PFSK-1 (cell line): ENCODE data around the gene ZC3H10.

Source experiments
- POLR2AphosphoS5 ChIP-seq: IDR thresholded peaks from 2 replicates; pipeline ENCODE4 v1.6.1; 2012; ENCODE audit warnings: low read depth, mild to moderate bottlenecking, control low read depth, low read length, moderate library complexity
- TAF1 ChIP-seq: IDR thresholded peaks from 2 replicates; pipeline ENCODE4 v1.6.1; 2012; ENCODE audit warnings: low read length, control low read depth, borderline replicate concordance; ENCODE audit not compliant: insufficient read depth
- TF ChIP-seq, protein P1 (sequence below), 2 experiments: IDR thresholded peaks; 2 replicates each; pipeline versions ENCODE4 v1.6.1 to v1.8.0; 2011 to 2012; ENCODE audit warnings: low read depth in 2 of 2, low read length in 2 of 2, control low read depth in 1 of 2, inconsistent platforms in 1 of 2, mild to moderate bottlenecking in 1 of 2, moderate library complexity in 1 of 2; ENCODE audit not compliant: insufficient read depth in 1 of 2

GRCh38 chr12:56158926-56159461, 40.9 kb downstream of the ZC3H10 start:
- no peak; the same call in 1 of the 2 replicates for TF ChIP-seq POLR2AphosphoS5
- TF ChIP-seq, protein P1, sequence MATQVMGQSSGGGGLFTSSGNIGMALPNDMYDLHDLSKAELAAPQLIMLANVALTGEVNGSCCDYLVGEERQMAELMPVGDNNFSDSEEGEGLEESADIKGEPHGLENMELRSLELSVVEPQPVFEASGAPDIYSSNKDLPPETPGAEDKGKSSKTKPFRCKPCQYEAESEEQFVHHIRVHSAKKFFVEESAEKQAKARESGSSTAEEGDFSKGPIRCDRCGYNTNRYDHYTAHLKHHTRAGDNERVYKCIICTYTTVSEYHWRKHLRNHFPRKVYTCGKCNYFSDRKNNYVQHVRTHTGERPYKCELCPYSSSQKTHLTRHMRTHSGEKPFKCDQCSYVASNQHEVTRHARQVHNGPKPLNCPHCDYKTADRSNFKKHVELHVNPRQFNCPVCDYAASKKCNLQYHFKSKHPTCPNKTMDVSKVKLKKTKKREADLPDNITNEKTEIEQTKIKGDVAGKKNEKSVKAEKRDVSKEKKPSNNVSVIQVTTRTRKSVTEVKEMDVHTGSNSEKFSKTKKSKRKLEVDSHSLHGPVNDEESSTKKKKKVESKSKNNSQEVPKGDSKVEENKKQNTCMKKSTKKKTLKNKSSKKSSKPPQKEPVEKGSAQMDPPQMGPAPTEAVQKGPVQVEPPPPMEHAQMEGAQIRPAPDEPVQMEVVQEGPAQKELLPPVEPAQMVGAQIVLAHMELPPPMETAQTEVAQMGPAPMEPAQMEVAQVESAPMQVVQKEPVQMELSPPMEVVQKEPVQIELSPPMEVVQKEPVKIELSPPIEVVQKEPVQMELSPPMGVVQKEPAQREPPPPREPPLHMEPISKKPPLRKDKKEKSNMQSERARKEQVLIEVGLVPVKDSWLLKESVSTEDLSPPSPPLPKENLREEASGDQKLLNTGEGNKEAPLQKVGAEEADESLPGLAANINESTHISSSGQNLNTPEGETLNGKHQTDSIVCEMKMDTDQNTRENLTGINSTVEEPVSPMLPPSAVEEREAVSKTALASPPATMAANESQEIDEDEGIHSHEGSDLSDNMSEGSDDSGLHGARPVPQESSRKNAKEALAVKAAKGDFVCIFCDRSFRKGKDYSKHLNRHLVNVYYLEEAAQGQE (IDR thresholded peaks at IDR 0.05; ENCODE audit: insufficient read depth in 1 of 2, low read depth in 2 of 2, low read length in 2 of 2): no peak
- no peak for TF ChIP-seq TAF1
